H4 (cell line): ENCODE measurements around the gene SAMD8. TPM values are rescaled to one million over a fixed set of nuclear protein-coding genes. Genes with fewer than 3 reads are reported as not detected.
A peak's percentile ranks its signal among the peaks of the same experiment; 100 is the strongest.

Source experiments
- DNase-seq: peaks from one replicate; pipeline ENCODE4 v3.0.0-alpha.2; 2015; ENCODE audit warnings: low spot score
- total RNA-seq: library from RNA; depleted of rRNA; stranded (reverse); fragments of >200 nt; shearing (Covaris generic); gene quantifications from 2 replicates; pipeline ENCODE4 v1.2.3, GENCODE V29; 2014; rRNA removed

The SAMD8 gene
- total RNA-seq: 10.9 and 11.2 TPM in 2 replicates

- DNase-seq: peak; percentile 95
These were observed at the start of gene SAMD8 for GRCh38 chr10:75111365-75111906. Gene SAMD8 (plus strand): TSS chr10:75111656. CDS start chr10:75150529, 38,873 bp downstream.

- DNase-seq: no peak
These were observed 49.5 kb upstream of the SAMD8 start for GRCh38 chr10:75061709-75062505.

GRCh38 chr10:75062506-75063299 lies 48.8 kb upstream of the SAMD8 start:
- DNase-seq: no peak

- DNase-seq: no peak
These were observed 47.8 kb upstream of the SAMD8 start for GRCh38 chr10:75063461-75064230.

GRCh38 chr10:75065076-75065475 lies 46.4 kb upstream of the SAMD8 start:
- DNase-seq: no peak

- DNase-seq: no peak
These were observed 45.2 kb upstream of the SAMD8 start for GRCh38 chr10:75066271-75066670.

- DNase-seq: no peak
These were observed 44.2 kb upstream of the SAMD8 start for GRCh38 chr10:75067272-75067671.

- DNase-seq: no peak
These were observed 42.9 kb upstream of the SAMD8 start for GRCh38 chr10:75068523-75068922.

- DNase-seq: no peak
These were observed 41.0 kb upstream of the SAMD8 start for GRCh38 chr10:75070476-75070875.

GRCh38 chr10:75070961-75071428 lies 40.5 kb upstream of the SAMD8 start:
- no peak for DNase-seq

GRCh38 chr10:75071756-75072155 lies 39.7 kb upstream of the SAMD8 start:
- DNase-seq: no peak

- DNase-seq: no peak
These were observed 38.7 kb upstream of the SAMD8 start for GRCh38 chr10:75072727-75073126.

GRCh38 chr10:75073442-75073841 lies 38.0 kb upstream of the SAMD8 start:
- no peak for DNase-seq

- no peak for DNase-seq
These were observed 36.6 kb upstream of the SAMD8 start for GRCh38 chr10:75074711-75075445.

- DNase-seq: no peak
These were observed 35.1 kb upstream of the SAMD8 start for GRCh38 chr10:75076348-75076747.

GRCh38 chr10:75079436-75080083 lies 31.9 kb upstream of the SAMD8 start:
- DNase-seq: no peak

- no peak for DNase-seq
These were observed 30.9 kb upstream of the SAMD8 start for GRCh38 chr10:75080554-75080953.

- DNase-seq: no peak
These were observed 30.1 kb upstream of the SAMD8 start for GRCh38 chr10:75081379-75081778.

GRCh38 chr10:75083972-75084833 lies 27.3 kb upstream of the SAMD8 start:
- no peak for DNase-seq
